SU-DHL-6 (cell line): Measurements from ENCODE around the gene MXD4.

Experiments used
- H2AFZ ChIP-seq: fragments of 200-600 bp; sonication (generic); 2 replicates; pipeline ENCODE4 v1.6.1; 2014; ENCODE audit warnings: low read depth, mild to moderate bottlenecking, moderate library complexity, mixed read lengths, antibody characterized with exemption, low read length; ENCODE audit not compliant: severe bottlenecking
- H3F3A ChIP-seq: fragments of 200-600 bp; shearing (Covaris generic); 2 replicates; pipeline ENCODE4 v1.6.0; 2016; ENCODE audit warnings: antibody characterized with exemption, mild to moderate bottlenecking; ENCODE audit not compliant: insufficient read depth
- H3K27ac ChIP-seq: fragments of 200-600 bp; sonication (generic); 2 replicates; pipeline ENCODE4 v1.5.1; 2016; ENCODE audit warnings: low read depth, mild to moderate bottlenecking, low read length, moderate library complexity, mixed read lengths
- H3K27me3 ChIP-seq: fragments of 200-600 bp; sonication (generic), shearing (Covaris generic); 2 replicates; pipeline ENCODE4 v1.6.0; 2014; ENCODE audit warnings: mild to moderate bottlenecking, low read length
- H3K36me3 ChIP-seq: fragments of 200-600 bp; sonication (generic); 2 replicates; pipeline ENCODE4 v1.6.1; 2014; ENCODE audit warnings: mild to moderate bottlenecking, low read length, mixed read lengths
- H3K4me2 ChIP-seq: fragments of 300-600, 200-600 bp; shearing (Covaris generic), sonication (generic); 2 replicates; pipeline ENCODE4 v1.6.0; 2014; ENCODE audit warnings: low read length, low read depth, mild to moderate bottlenecking; ENCODE audit not compliant: poor library complexity, severe bottlenecking
- H3K4me3 ChIP-seq: fragments of 200-600 bp; sonication (generic); 2 replicates; pipeline ENCODE4 v1.5.1; 2014; ENCODE audit warnings: antibody characterized with exemption, low read length, mild to moderate bottlenecking, mixed read lengths; ENCODE audit not compliant: insufficient read depth, poor library complexity, severe bottlenecking
- H3K79me2 ChIP-seq: fragments of 200-600 bp; sonication (generic); 2 replicates; pipeline ENCODE4 v1.6.1; 2014; ENCODE audit warnings: mild to moderate bottlenecking, low read length, moderate library complexity; ENCODE audit not compliant: insufficient read depth
- H3K9ac ChIP-seq: fragments of 200-600 bp; sonication (generic); 2 replicates; pipeline ENCODE4 v1.7.0; 2014; ENCODE audit warnings: mild to moderate bottlenecking, low read length
- H3K9me2 ChIP-seq: fragments of 200-600 bp; sonication (generic); replicated peaks from 2 replicates; pipeline ENCODE4 v1.6.1; 2014; ENCODE audit warnings: low read length; ENCODE audit not compliant: insufficient read depth
- H3K9me3 ChIP-seq: fragments of 200-600 bp; sonication (generic); 2 replicates; pipeline ENCODE4 v1.6.1; 2014; ENCODE audit warnings: low read length, mixed read lengths; ENCODE audit not compliant: insufficient read depth
- H4K20me1 ChIP-seq: fragments of 200-600 bp; sonication (generic); 2 replicates; pipeline ENCODE4 v1.6.1; 2014; ENCODE audit warnings: low read depth, mild to moderate bottlenecking, antibody characterized with exemption, low read length, moderate library complexity, mixed read lengths
- EZH2phosphoT487 ChIP-seq: fragments of 200-600 bp; sonication (generic), shearing (Covaris generic); conservative IDR thresholded peaks from 2 replicates; pipeline ENCODE4 v1.6.1; 2018; ENCODE audit warnings: mild to moderate bottlenecking, antibody characterized with exemption, low read length, moderate library complexity, mixed read lengths
- TF ChIP-seq, protein P1 (sequence below): fragments of 200-600 bp; sonication (generic); IDR thresholded peaks from one replicate; pipeline ENCODE4 v1.5.1; 2017; ENCODE audit warnings: antibody characterized with exemption, mild to moderate bottlenecking, low read length, moderate library complexity; ENCODE audit not compliant: insufficient read depth, poor library complexity, severe bottlenecking

MXD4 gene

DNA sequence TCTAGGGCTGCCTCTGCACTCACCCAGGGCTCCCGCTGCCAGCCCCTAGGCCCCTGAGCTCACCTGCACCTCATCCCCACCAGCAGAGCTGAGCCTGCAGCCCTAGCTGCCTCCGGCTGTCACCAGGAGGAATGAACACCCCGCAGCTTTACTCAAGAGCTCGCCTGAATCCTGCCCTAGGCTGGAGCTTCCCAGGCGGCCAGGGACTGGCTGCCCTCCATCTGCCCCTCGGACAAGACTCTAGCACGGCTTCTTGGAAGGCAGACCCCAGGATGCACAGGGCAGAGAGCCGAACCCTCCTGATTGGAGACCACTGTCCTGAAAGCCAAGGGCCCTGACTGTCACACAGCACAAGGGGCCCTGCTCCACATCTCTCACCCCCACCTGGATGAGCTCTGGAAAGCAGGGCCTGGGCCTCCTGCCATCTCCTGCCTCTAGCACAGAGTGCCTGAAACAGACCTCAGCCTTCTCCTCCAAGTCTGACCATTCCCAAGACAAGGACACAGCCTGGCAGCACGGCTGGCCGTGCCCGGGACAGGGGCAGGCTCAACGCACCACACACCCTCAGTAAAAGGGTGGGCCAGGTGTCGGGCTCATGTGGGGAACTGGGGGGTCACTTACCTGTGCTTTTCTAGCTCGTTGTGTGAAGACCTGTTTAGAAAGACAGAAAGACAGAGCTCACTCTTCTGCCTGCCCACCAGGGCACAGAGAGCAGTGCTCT lies 4.4 kb downstream of the MXD4 start:
- H3K9ac ChIP-seq, result no peak overlapping the region
- no peak overlapping the region for H3K4me2 ChIP-seq
- H3F3A ChIP-seq, result no peaks in the 10 kb centered on the region
- H3K36me3 ChIP-seq, result no peaks in the 10 kb centered on the region
- no peaks in the 10 kb centered on the region for H3K27me3 ChIP-seq
- no peaks in the 10 kb centered on the region for H3K9me2 ChIP-seq
- H3K79me2 ChIP-seq, result no peaks in the 10 kb centered on the region
- no peak overlapping the region for H3K27ac ChIP-seq
- no peaks in the 10 kb centered on the region for H3K9me3 ChIP-seq
- H2AFZ ChIP-seq, result no peak overlapping the region
- H4K20me1 ChIP-seq, result no peaks in the 10 kb centered on the region
- TF ChIP-seq, protein P1, sequence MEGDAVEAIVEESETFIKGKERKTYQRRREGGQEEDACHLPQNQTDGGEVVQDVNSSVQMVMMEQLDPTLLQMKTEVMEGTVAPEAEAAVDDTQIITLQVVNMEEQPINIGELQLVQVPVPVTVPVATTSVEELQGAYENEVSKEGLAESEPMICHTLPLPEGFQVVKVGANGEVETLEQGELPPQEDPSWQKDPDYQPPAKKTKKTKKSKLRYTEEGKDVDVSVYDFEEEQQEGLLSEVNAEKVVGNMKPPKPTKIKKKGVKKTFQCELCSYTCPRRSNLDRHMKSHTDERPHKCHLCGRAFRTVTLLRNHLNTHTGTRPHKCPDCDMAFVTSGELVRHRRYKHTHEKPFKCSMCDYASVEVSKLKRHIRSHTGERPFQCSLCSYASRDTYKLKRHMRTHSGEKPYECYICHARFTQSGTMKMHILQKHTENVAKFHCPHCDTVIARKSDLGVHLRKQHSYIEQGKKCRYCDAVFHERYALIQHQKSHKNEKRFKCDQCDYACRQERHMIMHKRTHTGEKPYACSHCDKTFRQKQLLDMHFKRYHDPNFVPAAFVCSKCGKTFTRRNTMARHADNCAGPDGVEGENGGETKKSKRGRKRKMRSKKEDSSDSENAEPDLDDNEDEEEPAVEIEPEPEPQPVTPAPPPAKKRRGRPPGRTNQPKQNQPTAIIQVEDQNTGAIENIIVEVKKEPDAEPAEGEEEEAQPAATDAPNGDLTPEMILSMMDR, result no peak
- TF ChIP-seq EZH2phosphoT487, result no peak
- H3K4me3 ChIP-seq, result no peak overlapping the region

DNA sequence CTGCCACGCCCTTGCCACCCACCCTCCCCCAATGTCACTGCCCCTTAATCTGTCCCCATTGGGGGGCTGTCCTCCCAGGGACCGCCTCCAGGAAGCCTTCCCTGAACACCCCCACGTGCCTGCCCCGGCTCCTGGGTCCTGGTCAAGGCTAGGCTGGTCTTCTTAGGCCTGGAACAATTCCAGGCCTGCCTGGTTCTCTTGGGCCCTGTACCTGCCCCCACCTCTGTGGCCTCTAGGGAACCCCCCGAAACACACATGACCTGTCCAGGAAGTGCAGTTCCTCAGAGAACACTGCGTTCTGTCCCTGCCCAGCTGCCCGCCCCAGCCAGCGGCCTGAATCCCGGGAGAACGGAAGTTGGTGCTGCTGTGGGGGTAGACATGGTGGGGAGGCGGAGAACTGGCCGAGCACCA lies 5.1 kb downstream of the MXD4 start:
- H3K4me2 ChIP-seq, result no peak overlapping the region
- no peaks in the 10 kb centered on the region for H3K27me3 ChIP-seq
- no peaks in the 10 kb centered on the region for H3K79me2 ChIP-seq
- no peaks in the 10 kb centered on the region for H3K9me3 ChIP-seq
- no peaks in the 10 kb centered on the region for H3K9me2 ChIP-seq
- no peak for TF ChIP-seq EZH2phosphoT487
- TF ChIP-seq, protein P1, result no peak
- H3K4me3 ChIP-seq, result no peak overlapping the region
- no peaks in the 10 kb centered on the region for H3K36me3 ChIP-seq
- H3K9ac ChIP-seq, result no peak overlapping the region
- no peaks in the 10 kb centered on the region for H4K20me1 ChIP-seq
- no peak overlapping the region for H3K27ac ChIP-seq
- no peaks in the 10 kb centered on the region for H3F3A ChIP-seq
- no peak overlapping the region for H2AFZ ChIP-seq

DNA sequence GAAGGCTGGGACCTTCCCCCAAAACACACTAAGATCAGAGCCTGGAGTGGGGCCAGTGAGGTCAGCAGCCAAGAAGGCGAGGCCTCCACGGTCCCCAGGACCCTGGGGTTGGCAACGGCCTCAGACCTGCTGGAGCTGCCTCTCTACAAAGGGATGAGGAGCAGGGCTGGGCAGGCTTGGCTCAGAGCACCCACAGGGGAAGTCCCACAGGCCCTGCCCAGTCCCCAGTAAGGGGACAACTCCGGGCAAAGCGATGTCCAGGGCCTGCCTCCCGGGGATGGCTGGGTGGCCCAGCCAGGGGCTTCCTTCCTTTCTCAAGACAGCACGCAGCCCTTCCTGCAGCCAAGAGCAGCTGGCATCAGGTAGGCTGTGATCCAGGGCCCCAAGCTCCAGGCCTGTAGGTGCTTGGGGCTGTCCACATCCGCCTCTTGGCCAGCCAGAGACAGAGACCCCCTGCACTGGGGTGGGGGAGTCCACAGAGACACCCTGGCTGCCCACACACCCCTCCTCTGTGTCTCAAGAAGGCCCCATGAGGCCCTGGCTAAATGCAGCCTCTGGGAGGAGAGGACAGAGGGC lies 5.7 kb downstream of the MXD4 start:
- Histone ChIP-seq H3K36me3 (no peaks in the 10 kb centered on the region), H4K20me1 (no peaks in the 10 kb centered on the region)

More for the DNA sequence above, 5.7 kb downstream of the MXD4 start:
- Histone ChIP-seq H3K9ac (no peak overlapping the region), H3K27me3 (no peaks in the 10 kb centered on the region), H2AFZ (no peak overlapping the region), H3K4me2 (no peak overlapping the region), H3K27ac (no peak overlapping the region), H3K4me3 (no peak overlapping the region), H3K79me2 (no peaks in the 10 kb centered on the region), H3K9me2 (no peaks in the 10 kb centered on the region), H3K9me3 (no peaks in the 10 kb centered on the region), H3F3A (no peaks in the 10 kb centered on the region)
- TF ChIP-seq, protein P1, result no peak
- TF ChIP-seq EZH2phosphoT487, result no peak
